CD4-positive, alpha-beta memory T cell (primary cell): Measurements from ENCODE around the gene COL23A1. TPM values are rescaled to one million over a fixed set of nuclear protein-coding genes. Genes with fewer than 3 reads are reported as not detected.
"Not testable (repeated sequence)": the region's sequence is repeated elsewhere in the genome, so short reads cannot be mapped to it uniquely, and the experiment has no call there.

Experiments used
- CTCF ChIA-PET: fragments of 350-600 bp; sonication (Branson Sonifier 250); formaldehyde crosslinking; loops from one replicate; lab custom pipeline; 2021; ENCODE audit warnings: inconsistent platforms; ENCODE audit not compliant: partially characterized antibody; lab: Charles Lee
- POLR2A ChIA-PET: fragments of 350-600 bp; sonication (Branson Sonifier 250); formaldehyde crosslinking; loops from one replicate; lab custom pipeline; 2021; ENCODE audit not compliant: partially characterized antibody; lab: Charles Lee
- DNase-seq, 5 donors: peaks; one replicate each; pipeline versions ENCODE4 v3.0.0 to v3.0.0-alpha.2; 2020 to 2022; ENCODE audit warnings: mixed read lengths in 1 of 5
- H3K27ac ChIP-seq: one replicate; pipeline ENCODE4 v1.7.0; 2013; ENCODE audit warnings: low read depth, low read length
- H3K27me3 ChIP-seq: 2 replicates; pipeline ENCODE4 v1.7.0; 2013; ENCODE audit warnings: mild to moderate bottlenecking, low read length, moderate library complexity; ENCODE audit not compliant: insufficient read depth
- H3K36me3 ChIP-seq: 2 replicates; pipeline ENCODE4 v1.7.0; 2013; ENCODE audit warnings: mild to moderate bottlenecking, low read length, moderate library complexity; ENCODE audit not compliant: insufficient read depth
- H3K4me1 ChIP-seq: 2 replicates; pipeline ENCODE4 v1.7.0; 2013; ENCODE audit warnings: mild to moderate bottlenecking, low read length, moderate library complexity; ENCODE audit not compliant: insufficient read depth
- H3K4me3 ChIP-seq, 2 donors: one replicate each; pipeline ENCODE4 v1.7.0; 2013; ENCODE audit warnings: low read length in 2 of 2, mild to moderate bottlenecking in 1 of 2
- H3K9me3 ChIP-seq, 2 donors: one replicate each; pipeline ENCODE4 v1.7.0; 2013; ENCODE audit warnings: low read length in 2 of 2, control low read depth in 1 of 2; ENCODE audit not compliant: control insufficient read depth in 1 of 2
- H3K27ac Mint-ChIP-seq, 7 donors: one replicate each; pipeline ENCODE4 v1.8.0; 2020 to 2021; ENCODE audit warnings: mixed read lengths in 7 of 7, mild to moderate bottlenecking in 6 of 7, inconsistent platforms in 3 of 7, moderate library complexity in 3 of 7
- H3K27me3 Mint-ChIP-seq, 2 donors: one replicate each; pipeline ENCODE4 v1.8.0; 2020 to 2021; ENCODE audit warnings: mixed read lengths in 2 of 2
- H3K36me3 Mint-ChIP-seq, 2 donors: one replicate each; pipeline ENCODE4 v1.8.0; 2020 to 2021; ENCODE audit warnings: mixed read lengths in 2 of 2, inconsistent platforms in 1 of 2, mild to moderate bottlenecking in 1 of 2
- H3K4me1 Mint-ChIP-seq, 4 donors: one replicate each; pipeline ENCODE4 v1.8.0; 2020 to 2021; ENCODE audit warnings: mixed read lengths in 4 of 4, mild to moderate bottlenecking in 1 of 4
- H3K4me3 Mint-ChIP-seq, 8 donors: one replicate each; pipeline ENCODE4 v1.8.0; 2020 to 2021; ENCODE audit warnings: mixed read lengths in 8 of 8, mild to moderate bottlenecking in 7 of 8, moderate library complexity in 6 of 8, inconsistent platforms in 3 of 8
- H3K9me3 Mint-ChIP-seq, 8 donors: one replicate each; pipeline ENCODE4 v1.8.0; 2020 to 2021; ENCODE audit warnings: mixed read lengths in 8 of 8, mild to moderate bottlenecking in 5 of 8, inconsistent platforms in 3 of 8, moderate library complexity in 1 of 8
- intact Hi-C: fragments of 100-400 bp; cut with micrococcal nuclease; formaldehyde crosslinking; loops from one replicate; pipeline ENCODE4 v1.15.1; 2023
- polyA plus RNA-seq, 2 donors: library from polyadenylated mRNA; unstranded; fragments of 300-500 nt; fragmentation: Illumina TruSeq; gene quantifications; one replicate each; pipeline ENCODE4 v1.2.3, GENCODE V29; 2021
- total RNA-seq, 2 experiments: library from RNA; stranded (reverse); gene quantifications; one replicate each; pipeline ENCODE4 v1.2.3, GENCODE V29; 2021

Gene COL23A1
- total and polyA plus RNA-seq, 4 experiments from 2014 or later, result 0.17 to 0.25 TPM; not detected in 2

- Mint-ChIP-seq H3K27me3 (no peaks in the 10 kb centered on the region), H3K4me1 (no peaks in the 10 kb centered on the region), H3K27ac (no peak overlapping the region), H3K36me3 (no peaks in the 10 kb centered on the region), H3K4me3 (no peak overlapping the region), H3K9me3 (peaks cover 0 to 3% (median under 1%) of the 10 kb centered on the region in 8 donors)
- no peaks in the 10 kb centered on the region for H3K4me1 ChIP-seq
- H3K27me3 ChIP-seq, result no peaks in the 10 kb centered on the region
- DNase-seq, result no peak
- H3K9me3 ChIP-seq, result no peaks in the 10 kb centered on the region
- no peak overlapping the region for H3K4me3 ChIP-seq
- ChIA-PET CTCF (interaction anchor here (0.8 kb wide), 1 partner anchor 18 kb away, joined by 3 read pairs; no protein-coding TSS in a partner anchor), POLR2A (no interaction called here)
- no peaks in the 10 kb centered on the region for H3K36me3 ChIP-seq
- no peak overlapping the region for H3K27ac ChIP-seq
- intact Hi-C loops, result no loop called here
These were observed 324.4 kb downstream of the COL23A1 start for GRCh38 chr5:178265746-178266145.

DNA sequence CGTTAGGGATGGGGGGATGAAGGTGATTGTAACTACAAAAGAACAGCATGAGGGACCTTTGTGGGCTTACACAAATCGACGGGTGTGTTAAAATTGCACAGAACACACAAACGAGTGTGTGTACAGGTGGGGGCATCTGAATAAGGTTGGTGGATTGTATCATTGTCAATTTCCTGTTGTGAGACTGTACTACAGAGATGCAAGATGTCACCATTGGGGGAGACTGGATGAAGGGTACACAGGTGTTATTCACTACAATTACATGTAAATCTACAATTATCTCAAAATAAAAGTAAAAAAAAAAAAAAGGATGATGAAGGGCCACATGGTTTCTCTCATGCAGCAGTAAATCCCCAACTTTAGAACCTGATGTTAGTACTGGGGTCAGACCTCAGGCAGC, 326.1 kb downstream of the COL23A1 start:
- no peak for DNase-seq
- H3K4me1 ChIP-seq, result no peaks in the 10 kb centered on the region
- intact Hi-C loops, result no loop called here
- no peaks in the 10 kb centered on the region for H3K36me3 ChIP-seq
- H3K4me1 Mint-ChIP-seq, result no peaks in the 10 kb centered on the region
- H3K36me3 Mint-ChIP-seq, result no peaks in the 10 kb centered on the region
- no peaks in the 10 kb centered on the region for H3K27me3 Mint-ChIP-seq
- no peaks in the 10 kb centered on the region for H3K27me3 ChIP-seq
- CTCF ChIA-PET, result no interaction called here
- peak overlapping the region in 1 of 7 donors; percentile 48 for H3K27ac Mint-ChIP-seq
- POLR2A ChIA-PET, result no interaction called here
- H3K9me3 Mint-ChIP-seq, result peaks cover 0 to 3% (median under 1%) of the 10 kb centered on the region in 8 donors
- H3K4me3 Mint-ChIP-seq, result no peak overlapping the region
- H3K9me3 ChIP-seq, result no peaks in the 10 kb centered on the region
- no peak overlapping the region for H3K4me3 ChIP-seq
- no peak overlapping the region for H3K27ac ChIP-seq

GRCh38 chr5:178261666-178262600, 328.3 kb downstream of the COL23A1 start:
- POLR2A ChIA-PET, result no interaction called here

GRCh38 chr5:178259623-178260536, 330.3 kb downstream of the COL23A1 start:
- Histone ChIP-seq H3K4me1 (no peaks in the 10 kb centered on the region), H3K36me3 (no peaks in the 10 kb centered on the region), H3K27ac (no peak overlapping the region), H3K27me3 (no peaks in the 10 kb centered on the region), H3K4me3 (no peak overlapping the region), H3K9me3 (no peaks in the 10 kb centered on the region)
- H3K36me3 Mint-ChIP-seq, result no peaks in the 10 kb centered on the region
- H3K27me3 Mint-ChIP-seq, result no peaks in the 10 kb centered on the region
- ChIA-PET POLR2A (interaction anchor here (1.3 kb wide), 1 partner anchor 16 kb away, joined by 3 read pairs; no protein-coding TSS in a partner anchor), CTCF (no interaction called here)
- H3K9me3 Mint-ChIP-seq, result peaks cover 0 to 3% (median 0%) of the 10 kb centered on the region in 8 donors
- H3K4me1 Mint-ChIP-seq, result no peaks in the 10 kb centered on the region
- H3K4me3 Mint-ChIP-seq, result no peak overlapping the region
- peak overlapping the region in 1 of 7 donors; percentile 20 for H3K27ac Mint-ChIP-seq
- intact Hi-C loops, result no loop called here
- DNase-seq, result no peak

More at GRCh38 chr5:178261666-178262600, 328.3 kb downstream of the COL23A1 start:
- Mint-ChIP-seq H3K27me3 (no peaks in the 10 kb centered on the region), H3K4me3 (no peak overlapping the region), H3K27ac (peak overlapping the region in 2 of 7 donors; percentile 20 to 29), H3K9me3 (peaks cover 0 to 3% (median under 1%) of the 10 kb centered on the region in 8 donors), H3K36me3 (no peaks in the 10 kb centered on the region), H3K4me1 (no peaks in the 10 kb centered on the region)
- intact Hi-C loops, result no loop called here
- no peak for DNase-seq
- no peaks in the 10 kb centered on the region for H3K4me1 ChIP-seq
- no peak overlapping the region for H3K27ac ChIP-seq
- no peak overlapping the region for H3K4me3 ChIP-seq
- H3K9me3 ChIP-seq, result no peaks in the 10 kb centered on the region
- no peaks in the 10 kb centered on the region for H3K27me3 ChIP-seq
- no peaks in the 10 kb centered on the region for H3K36me3 ChIP-seq
- CTCF ChIA-PET, result no interaction called here

DNA sequence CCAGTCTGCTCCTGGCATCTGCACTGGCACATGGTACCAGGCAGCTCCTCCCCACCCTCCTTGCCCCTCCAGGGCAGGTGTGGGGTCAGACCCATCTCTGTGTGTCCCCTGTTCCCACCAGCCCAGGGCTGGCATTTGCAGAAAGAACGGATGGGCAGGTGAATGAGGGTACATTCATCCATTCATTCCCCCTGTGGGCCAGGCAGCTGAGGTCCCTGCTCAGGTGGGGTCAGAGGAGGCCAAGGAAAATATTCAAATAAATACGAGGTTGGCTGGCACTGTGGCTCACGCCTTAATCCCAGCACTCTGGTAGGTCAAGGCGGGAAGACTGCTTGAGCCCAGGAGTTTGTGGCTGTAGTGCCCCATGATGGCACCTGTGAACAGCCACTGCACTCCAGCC, 332.5 kb downstream of the COL23A1 start:
- no peak overlapping the region for H3K27ac ChIP-seq
- no peak overlapping the region for H3K4me3 Mint-ChIP-seq
- peak overlapping the region in 1 of 7 donors; percentile 22 for H3K27ac Mint-ChIP-seq
- intact Hi-C loops, result no loop called here
- no peaks in the 10 kb centered on the region for H3K4me1 Mint-ChIP-seq
- ChIA-PET CTCF (no interaction called here), POLR2A (no interaction called here)
- H3K27me3 Mint-ChIP-seq, result no peaks in the 10 kb centered on the region
- peaks cover 0 to 2% (median 0%) of the 10 kb centered on the region in 8 donors for H3K9me3 Mint-ChIP-seq
- H3K36me3 ChIP-seq, result no peaks in the 10 kb centered on the region
- no peaks in the 10 kb centered on the region for H3K9me3 ChIP-seq
- no peaks in the 10 kb centered on the region for H3K4me1 ChIP-seq
- no peaks in the 10 kb centered on the region for H3K27me3 ChIP-seq
- H3K4me3 ChIP-seq, result no peak overlapping the region
- DNase-seq, result no peak
- H3K36me3 Mint-ChIP-seq, result no peaks in the 10 kb centered on the region

GRCh38 chr5:178256746-178257145, 333.4 kb downstream of the COL23A1 start:
- Histone ChIP-seq H3K4me3 (no peak overlapping the region), H3K9me3 (no peaks in the 10 kb centered on the region), H3K27me3 (no peaks in the 10 kb centered on the region), H3K27ac (no peak overlapping the region), H3K4me1 (no peaks in the 10 kb centered on the region), H3K36me3 (no peaks in the 10 kb centered on the region)
- Mint-ChIP-seq H3K9me3 (peaks cover 0 to 2% (median 0%) of the 10 kb centered on the region in 8 donors), H3K4me1 (no peaks in the 10 kb centered on the region), H3K36me3 (no peaks in the 10 kb centered on the region), H3K4me3 (no peak overlapping the region), H3K27ac (no peak overlapping the region), H3K27me3 (no peaks in the 10 kb centered on the region)
- CTCF ChIA-PET, result no interaction called here
- POLR2A ChIA-PET, result no interaction called here
- intact Hi-C loops, result no loop called here
- DNase-seq, result no peak

DNA sequence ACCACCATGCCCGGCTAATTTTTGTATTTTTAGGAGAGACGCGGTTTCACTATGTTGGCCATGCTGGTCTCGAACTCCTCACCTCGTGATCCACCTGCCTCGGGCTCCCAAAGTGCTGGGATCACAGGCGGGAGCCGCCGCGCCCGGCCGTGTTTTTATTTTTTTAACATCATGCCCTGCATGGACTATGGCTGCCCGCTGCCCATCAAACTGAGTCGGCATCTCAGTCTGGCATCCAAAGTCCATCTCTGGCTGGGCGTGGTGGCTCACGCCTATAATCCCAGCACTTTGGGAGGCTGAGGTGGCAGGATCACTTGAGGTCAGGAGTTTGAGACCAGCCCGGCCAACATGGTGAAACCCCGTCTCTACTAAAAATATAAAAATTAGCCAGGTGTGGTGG, 336.6 kb downstream of the COL23A1 start:
- intact Hi-C loops, H3K4me3 Mint-ChIP-seq, POLR2A ChIA-PET, H3K27ac Mint-ChIP-seq, H3K27me3 ChIP-seq, H3K4me3 ChIP-seq, H3K36me3 ChIP-seq, CTCF ChIA-PET, H3K27ac ChIP-seq, DNase-seq, H3K36me3 Mint-ChIP-seq, H3K27me3 Mint-ChIP-seq, H3K4me1 ChIP-seq, H3K9me3 Mint-ChIP-seq, H3K9me3 ChIP-seq: not testable (repeated sequence)
- H3K4me1 Mint-ChIP-seq, result peaks cover 4 to 14% (median 9%) of the 10 kb centered on the region in 4 donors
